Skeletal muscle satellite cell (primary cell): ENCODE measurements around the gene SAXO2.
"Not testable (repeated sequence)": the region's sequence is repeated elsewhere in the genome, so short reads cannot be mapped to it uniquely, and the experiment has no call there.

Experiments
- H3K27me3 ChIP-seq: 2 replicates; pipeline ENCODE4 v1.7.0; 2013; ENCODE audit warnings: low read length; ENCODE audit not compliant: control insufficient read depth, insufficient read depth
- H3K36me3 ChIP-seq: 2 replicates; pipeline ENCODE4 v1.7.0; 2013; ENCODE audit warnings: mild to moderate bottlenecking, control low read depth, low read length; ENCODE audit not compliant: insufficient read depth
- H3K4me1 ChIP-seq: 2 replicates; pipeline ENCODE4 v1.7.0; 2013; ENCODE audit warnings: low read length; ENCODE audit not compliant: control insufficient read depth, insufficient read depth
- H3K4me2 ChIP-seq: 2 replicates; pipeline ENCODE4 v1.7.0; 2013; ENCODE audit warnings: mild to moderate bottlenecking, low read length
- H3K4me3 ChIP-seq: 2 replicates; pipeline ENCODE4 v1.7.0; 2013; ENCODE audit warnings: low read length
- H3K9ac ChIP-seq: 2 replicates; pipeline ENCODE4 v1.7.0; 2013; ENCODE audit warnings: mild to moderate bottlenecking, low read depth, low read length, moderate library complexity
- H3K9me3 ChIP-seq: replicated peaks from 2 replicates; pipeline ENCODE4 v1.7.0; 2013; ENCODE audit warnings: mild to moderate bottlenecking, control low read depth, low read length

SAXO2 gene

GRCh38 chr15:82292271-82292670, 29.7 kb downstream of the SAXO2 start:
- H3K27me3 ChIP-seq = no peaks in the 10 kb centered on the region
- no peak overlapping the region for H3K4me3 ChIP-seq
- H3K9me3 ChIP-seq = no peaks in the 10 kb centered on the region
- no peak overlapping the region for H3K4me2 ChIP-seq
- H3K4me1 ChIP-seq = peaks cover 2% of the 10 kb centered on the region
- no peak overlapping the region for H3K9ac ChIP-seq
- H3K36me3 ChIP-seq = no peaks in the 10 kb centered on the region

GRCh38 chr15:82294061-82294690, 31.6 kb downstream of the SAXO2 start:
- Histone ChIP-seq H3K27me3 (no peaks in the 10 kb centered on the region), H3K36me3 (no peaks in the 10 kb centered on the region), H3K4me2 (no peak overlapping the region), H3K4me3 (no peak overlapping the region), H3K9ac (no peak overlapping the region), H3K9me3 (no peaks in the 10 kb centered on the region), H3K4me1 (peaks cover 2% of the 10 kb centered on the region)

GRCh38 chr15:82297546-82297945, 34.9 kb downstream of the SAXO2 start:
- no peak overlapping the region for H3K4me3 ChIP-seq
- H3K4me1 ChIP-seq = peaks cover 11% of the 10 kb centered on the region
- no peak overlapping the region for H3K9ac ChIP-seq
- no peaks in the 10 kb centered on the region for H3K9me3 ChIP-seq
- H3K4me2 ChIP-seq = no peak overlapping the region
- H3K27me3 ChIP-seq = no peaks in the 10 kb centered on the region
- no peaks in the 10 kb centered on the region for H3K36me3 ChIP-seq

GRCh38 chr15:82298032-82298431, 35.4 kb downstream of the SAXO2 start:
- no peak overlapping the region for H3K9ac ChIP-seq
- H3K27me3 ChIP-seq = no peaks in the 10 kb centered on the region
- H3K4me1 ChIP-seq = peaks cover 11% of the 10 kb centered on the region
- no peak overlapping the region for H3K4me2 ChIP-seq
- H3K9me3 ChIP-seq = no peaks in the 10 kb centered on the region
- H3K4me3 ChIP-seq = no peak overlapping the region
- no peaks in the 10 kb centered on the region for H3K36me3 ChIP-seq

DNA sequence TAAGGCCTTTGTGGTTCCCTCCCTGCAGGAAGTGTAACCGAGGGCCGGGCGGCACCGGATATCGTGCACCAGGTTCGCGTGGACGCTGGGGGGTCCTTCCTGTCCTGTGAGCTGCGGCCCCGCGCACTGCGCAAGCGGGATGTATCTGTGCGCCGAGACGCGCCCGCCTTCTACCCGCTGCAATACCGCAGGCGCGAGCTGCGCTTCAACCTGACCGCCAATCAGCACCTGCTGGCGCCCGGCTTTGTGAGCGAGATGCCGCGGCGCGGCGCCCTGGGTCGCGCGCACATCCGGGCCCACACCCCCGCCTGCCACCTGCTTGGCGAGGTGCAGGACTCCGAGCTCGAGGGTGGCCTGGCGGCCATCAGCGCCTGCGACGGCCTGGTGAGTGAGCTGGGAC, 35.9 kb downstream of the SAXO2 start:
- Histone ChIP-seq H3K4me2 (no peak overlapping the region), H3K36me3 (no peaks in the 10 kb centered on the region), H3K4me3 (no peak overlapping the region), H3K9ac (no peak overlapping the region), H3K27me3 (no peaks in the 10 kb centered on the region), H3K9me3 (no peaks in the 10 kb centered on the region), H3K4me1 (peaks cover 11% of the 10 kb centered on the region)

- H3K9me3 ChIP-seq, H3K4me3 ChIP-seq, H3K27me3 ChIP-seq, H3K36me3 ChIP-seq, H3K4me2 ChIP-seq, H3K9ac ChIP-seq: not testable (repeated sequence)
- H3K4me1 ChIP-seq = peaks cover 11% of the 10 kb centered on the region
Measured at GRCh38 chr15:82299511-82299914, 36.9 kb downstream of the SAXO2 start.

DNA sequence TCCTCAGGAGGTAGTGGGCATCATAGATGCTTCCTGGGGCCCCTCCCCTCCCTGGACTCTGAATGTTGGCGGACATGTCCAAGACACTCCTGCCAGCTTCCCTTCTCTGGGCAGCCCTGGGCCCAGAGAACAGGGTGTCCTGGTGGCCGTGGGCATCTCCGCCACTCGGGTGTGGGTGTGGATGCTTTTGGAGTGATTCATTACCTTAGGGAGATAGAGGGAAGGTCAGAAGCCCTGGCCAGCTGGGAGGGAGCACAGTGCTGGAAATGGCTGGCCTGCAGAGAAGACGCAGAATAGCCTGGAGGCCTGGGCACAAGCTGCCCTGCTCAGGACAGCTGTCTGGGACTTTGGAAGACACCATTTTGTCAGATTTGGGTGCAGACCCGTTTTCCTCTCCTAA, 37.7 kb downstream of the SAXO2 start:
- not testable (repeated sequence) for H3K27me3 ChIP-seq, H3K4me3 ChIP-seq, H3K36me3 ChIP-seq, H3K9me3 ChIP-seq, H3K9ac ChIP-seq
- peaks cover 11% of the 10 kb centered on the region for H3K4me1 ChIP-seq
- peak overlapping the region; percentile 55 for H3K4me2 ChIP-seq

GRCh38 chr15:82300883-82301282, 38.3 kb downstream of the SAXO2 start:
- no peak overlapping the region for H3K4me3 ChIP-seq
- no peaks in the 10 kb centered on the region for H3K36me3 ChIP-seq
- H3K4me1 ChIP-seq = peaks cover 11% of the 10 kb centered on the region

GRCh38 chr15:82301296-82302016, 38.8 kb downstream of the SAXO2 start:
- H3K4me1 ChIP-seq = peaks cover 11% of the 10 kb centered on the region

More at GRCh38 chr15:82300883-82301282, 38.3 kb downstream of the SAXO2 start:
- Histone ChIP-seq H3K9me3 (no peaks in the 10 kb centered on the region), H3K4me2 (peak overlapping the region; percentile 55), H3K9ac (no peak overlapping the region), H3K27me3 (no peaks in the 10 kb centered on the region)

GRCh38 chr15:82303956-82304777, 41.5 kb downstream of the SAXO2 start:
- H3K4me3 ChIP-seq = no peak overlapping the region
- no peak overlapping the region for H3K9ac ChIP-seq
- H3K4me2 ChIP-seq = no peak overlapping the region
- peaks cover 11% of the 10 kb centered on the region for H3K4me1 ChIP-seq
- peaks cover 6% of the 10 kb centered on the region for H3K27me3 ChIP-seq
- no peaks in the 10 kb centered on the region for H3K36me3 ChIP-seq
- H3K9me3 ChIP-seq = no peaks in the 10 kb centered on the region

More at GRCh38 chr15:82301296-82302016, 38.8 kb downstream of the SAXO2 start:
- H3K9me3 ChIP-seq = no peaks in the 10 kb centered on the region
- no peaks in the 10 kb centered on the region for H3K36me3 ChIP-seq
- H3K27me3 ChIP-seq = no peaks in the 10 kb centered on the region
- no peak overlapping the region for H3K4me2 ChIP-seq
- H3K9ac ChIP-seq = no peak overlapping the region
- H3K4me3 ChIP-seq = no peak overlapping the region

DNA sequence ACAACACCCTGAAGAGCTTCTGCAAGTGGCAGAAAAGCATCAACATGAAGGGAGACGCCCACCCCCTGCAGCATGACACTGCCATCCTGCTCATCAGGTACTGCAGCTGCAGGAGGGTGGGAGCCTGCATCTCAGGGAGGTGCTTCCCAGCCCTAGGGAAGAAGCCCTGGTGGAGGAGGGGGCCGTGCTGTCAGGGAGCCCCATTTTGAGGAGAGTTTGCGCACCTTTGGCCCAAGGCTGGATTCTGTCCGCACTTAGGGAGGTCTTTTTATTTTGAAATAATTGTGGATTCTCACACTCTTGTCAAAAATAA, 42.1 kb downstream of the SAXO2 start:
- Histone ChIP-seq H3K4me2 (no peak overlapping the region), H3K4me1 (peaks cover 11% of the 10 kb centered on the region), H3K4me3 (no peak overlapping the region), H3K27me3 (peaks cover 6% of the 10 kb centered on the region), H3K9me3 (no peaks in the 10 kb centered on the region), H3K9ac (no peak overlapping the region), H3K36me3 (no peaks in the 10 kb centered on the region)
